ENCODE results near the gene C10orf120.

- TF ChIP-seq, protein P1, sequence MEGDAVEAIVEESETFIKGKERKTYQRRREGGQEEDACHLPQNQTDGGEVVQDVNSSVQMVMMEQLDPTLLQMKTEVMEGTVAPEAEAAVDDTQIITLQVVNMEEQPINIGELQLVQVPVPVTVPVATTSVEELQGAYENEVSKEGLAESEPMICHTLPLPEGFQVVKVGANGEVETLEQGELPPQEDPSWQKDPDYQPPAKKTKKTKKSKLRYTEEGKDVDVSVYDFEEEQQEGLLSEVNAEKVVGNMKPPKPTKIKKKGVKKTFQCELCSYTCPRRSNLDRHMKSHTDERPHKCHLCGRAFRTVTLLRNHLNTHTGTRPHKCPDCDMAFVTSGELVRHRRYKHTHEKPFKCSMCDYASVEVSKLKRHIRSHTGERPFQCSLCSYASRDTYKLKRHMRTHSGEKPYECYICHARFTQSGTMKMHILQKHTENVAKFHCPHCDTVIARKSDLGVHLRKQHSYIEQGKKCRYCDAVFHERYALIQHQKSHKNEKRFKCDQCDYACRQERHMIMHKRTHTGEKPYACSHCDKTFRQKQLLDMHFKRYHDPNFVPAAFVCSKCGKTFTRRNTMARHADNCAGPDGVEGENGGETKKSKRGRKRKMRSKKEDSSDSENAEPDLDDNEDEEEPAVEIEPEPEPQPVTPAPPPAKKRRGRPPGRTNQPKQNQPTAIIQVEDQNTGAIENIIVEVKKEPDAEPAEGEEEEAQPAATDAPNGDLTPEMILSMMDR (IDR thresholded peaks at IDR 0.05; ENCODE audit: insufficient read depth, low read length): no peak
- TF ChIP-seq GABPA (IDR thresholded peaks at IDR 0.05; ENCODE audit: low read depth): no peak
These were observed 41.9 kb downstream of the C10orf120 start for GRCh38 chr10:122657729-122658128.
